GM18505 (cell line): Measurements from ENCODE around the gene WDR90.

ENCODE experiments used
- ATAC-seq: cut with Tn5 transposase; IDR thresholded peaks from one replicate; pipeline ENCODE4 v1.9.1; 2021; ENCODE audit not compliant: unreplicated experiment
- POLR2A ChIP-seq: IDR thresholded peaks from 4 replicates; pipeline ENCODE4 v1.6.1; 2011; ENCODE audit warnings: borderline replicate concordance; ENCODE audit not compliant: insufficient read depth, insufficient read length; ENCODE audit errors: extremely low read depth

WDR90 gene

DNA sequence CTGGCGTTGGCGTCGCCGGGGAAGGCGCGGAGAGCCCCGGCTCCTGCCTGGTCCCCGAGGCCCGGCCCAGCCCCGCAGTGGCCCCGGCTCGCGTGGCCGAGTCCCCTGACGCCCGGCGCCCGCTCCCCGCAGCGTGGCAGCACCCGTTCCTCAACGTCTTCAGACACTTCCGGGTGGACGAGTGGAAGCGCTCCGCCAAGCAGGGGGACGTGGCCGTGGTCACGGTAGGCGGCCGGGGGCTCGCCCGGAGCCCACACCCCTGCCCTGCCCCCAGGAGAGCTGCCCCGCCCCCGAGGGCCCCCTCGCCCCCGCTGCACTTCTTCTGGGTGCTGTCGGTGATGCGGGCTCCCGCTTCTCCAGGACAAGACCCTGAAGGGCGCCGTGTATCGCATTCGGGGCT is 466 bp downstream of the WDR90 start:
- peak; percentile 13 for ATAC-seq
- no peak for TF ChIP-seq POLR2A

DNA sequence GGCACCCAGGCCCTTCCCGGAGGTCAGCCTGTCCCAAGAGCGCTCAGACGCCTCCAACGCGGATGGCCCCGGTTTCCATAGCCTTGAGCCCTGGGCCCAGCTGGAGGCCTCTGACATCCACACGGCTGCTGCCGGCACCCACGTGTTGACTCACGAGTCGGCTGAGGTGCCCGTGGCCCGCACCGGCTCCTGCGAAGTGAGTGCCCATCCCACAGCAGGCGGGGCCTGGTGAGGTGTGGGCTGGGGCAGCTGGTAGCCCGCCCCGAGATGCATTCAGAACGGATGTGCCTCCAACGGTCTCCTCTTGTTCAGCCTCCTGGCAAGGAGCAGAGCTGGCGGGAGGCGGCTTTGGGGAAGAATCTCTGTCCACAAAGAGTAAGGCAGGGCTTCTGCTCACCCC is 2.7 kb downstream of the WDR90 start:
- no peak for TF ChIP-seq POLR2A
- ATAC-seq: no peak

- TF ChIP-seq POLR2A: no peak
- no peak for ATAC-seq
These were observed 3.5 kb downstream of the WDR90 start for GRCh38 chr16:652454-653305.

GRCh38 chr16:654034-654433 is 4.9 kb downstream of the WDR90 start:
- TF ChIP-seq POLR2A: no peak
- ATAC-seq: no peak

DNA sequence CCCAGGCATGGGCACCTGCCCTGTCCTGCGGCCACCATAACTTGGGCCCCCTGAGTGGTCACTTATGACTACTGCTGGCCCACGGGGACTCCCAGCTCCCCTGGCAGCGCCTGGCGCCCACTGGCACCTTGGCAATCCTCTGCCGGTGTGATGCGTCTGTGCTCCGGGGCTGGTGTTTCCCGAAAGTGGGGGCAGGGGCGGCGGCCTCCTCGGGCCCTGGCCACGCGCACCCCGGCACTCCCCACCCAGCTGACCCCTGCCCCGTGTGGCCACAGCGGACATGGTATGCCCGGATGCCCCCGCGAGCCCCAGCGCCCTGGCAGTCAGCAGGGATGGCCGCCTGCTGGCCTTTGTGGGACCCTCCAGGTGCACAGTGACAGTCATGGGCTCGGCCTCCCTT is 8.3 kb downstream of the WDR90 start:
- no peak for TF ChIP-seq POLR2A
- no peak for ATAC-seq

GRCh38 chr16:658679-659571 is 9.8 kb downstream of the WDR90 start:
- no peak for TF ChIP-seq POLR2A
- no peak for ATAC-seq

DNA sequence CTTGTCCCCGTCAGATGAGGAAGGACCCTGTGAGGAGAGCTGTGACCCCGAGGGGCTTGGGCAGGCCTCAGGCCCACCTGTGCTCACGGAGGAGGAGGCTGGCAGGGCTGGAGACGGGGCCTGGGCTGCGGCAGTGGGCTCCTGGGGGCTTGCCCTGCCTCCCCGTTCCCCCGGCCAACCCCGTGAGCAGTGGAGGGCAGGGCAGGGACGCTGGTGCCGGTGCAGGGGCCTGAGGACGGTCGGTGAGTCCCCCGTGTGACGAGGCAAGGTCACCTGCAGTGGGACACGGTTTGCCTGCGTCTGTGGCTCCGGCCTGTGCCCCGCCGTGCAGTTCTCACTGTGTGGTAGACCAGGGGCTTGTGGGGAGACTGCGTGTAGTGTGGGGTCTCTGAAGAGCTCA is 10.5 kb downstream of the WDR90 start:
- ATAC-seq: no peak
- no peak for TF ChIP-seq POLR2A

DNA sequence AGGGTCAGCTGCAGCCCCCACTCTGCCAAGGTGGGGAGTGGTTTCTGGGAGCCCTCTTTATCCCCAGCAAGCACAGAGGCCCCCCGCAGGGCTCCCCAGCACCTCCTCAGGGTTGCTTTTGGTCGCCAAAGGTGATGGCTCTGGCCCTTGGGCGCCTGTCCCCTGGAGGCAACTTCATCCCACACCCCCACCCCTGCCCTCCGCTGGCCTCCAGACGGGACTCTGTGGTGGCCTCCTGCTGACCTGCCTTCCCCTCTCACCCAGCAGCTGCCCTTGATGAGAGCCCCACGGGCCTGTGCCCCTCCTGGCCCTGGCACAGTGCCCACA is 10.9 kb downstream of the WDR90 start:
- TF ChIP-seq POLR2A: no peak
- ATAC-seq: no peak

- peak; percentile 44 for ATAC-seq
These were observed 11.5 kb downstream of the WDR90 start for GRCh38 chr16:660459-661183.

GRCh38 chr16:661184-661821 is 12.1 kb downstream of the WDR90 start:
- no peak for TF ChIP-seq POLR2A
- ATAC-seq: no peak

More at GRCh38 chr16:660459-661183, 11.5 kb downstream of the WDR90 start:
- TF ChIP-seq POLR2A: no peak

- ATAC-seq: no peak
- TF ChIP-seq POLR2A: no peak
These were observed 12.9 kb downstream of the WDR90 start for GRCh38 chr16:662095-662494.

DNA sequence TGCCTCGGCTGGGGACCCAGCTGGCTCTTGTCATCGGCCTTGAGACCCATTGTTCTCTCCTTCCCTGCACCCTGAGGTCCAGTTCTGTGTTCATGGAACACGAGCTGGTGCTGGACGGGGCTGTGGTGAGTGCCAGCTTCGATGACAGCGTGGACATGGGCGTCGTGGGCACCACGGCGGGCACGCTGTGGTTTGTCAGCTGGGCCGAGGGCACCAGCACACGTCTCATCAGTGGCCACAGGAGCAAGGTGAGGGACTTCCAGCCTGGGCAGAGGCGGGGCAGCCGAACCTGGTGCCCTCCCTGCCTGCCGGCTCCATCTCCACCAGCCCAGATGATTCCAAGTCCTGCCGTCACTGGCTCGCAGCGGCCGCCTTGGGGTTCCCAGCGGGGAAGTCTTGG is 13.4 kb downstream of the WDR90 start:
- no peak for TF ChIP-seq POLR2A
- ATAC-seq: no peak

DNA sequence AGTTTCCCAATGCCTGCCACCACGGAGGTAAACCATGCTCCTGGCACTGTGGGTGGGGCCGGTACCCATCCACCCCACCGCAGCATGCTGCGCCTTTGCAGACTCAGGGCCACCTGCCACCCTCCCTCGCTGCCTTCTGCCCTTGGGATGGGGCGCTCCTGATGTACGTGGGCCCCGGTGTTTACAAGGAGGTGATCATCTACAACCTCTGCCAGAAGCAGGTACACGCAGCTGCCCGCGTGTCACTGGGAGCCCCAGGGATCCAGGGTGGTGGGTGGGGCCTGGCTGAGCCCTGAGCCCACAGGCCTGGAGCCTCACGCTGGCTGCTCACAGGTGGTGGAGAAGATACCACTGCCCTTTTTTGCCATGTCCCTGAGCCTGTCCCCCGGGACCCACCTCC is 17.4 kb downstream of the WDR90 start:
- no peak for ATAC-seq
- TF ChIP-seq POLR2A: no peak

- no peak for ATAC-seq
- no peak for TF ChIP-seq POLR2A
These were observed 18.1 kb downstream of the WDR90 start for GRCh38 chr16:667113-667779.
